OCI-LY7 (cell line): ENCODE results near the gene ZSCAN25. TPM values are rescaled to one million over a fixed set of nuclear protein-coding genes. Genes with fewer than 3 reads are reported as not detected.
A peak's percentile ranks its signal among the peaks of the same experiment; 100 is the strongest.
"Not testable (repeated sequence)": the region's sequence is repeated elsewhere in the genome, so short reads cannot be mapped to it uniquely, and the experiment has no call there.

ENCODE experiments used
- BruUV-seq: library from RNA; stranded (reverse); fragments of 400-500 nt; replicated peaks from 2 replicates; lab custom pipeline; 2021; lab: Mats Ljungman, UMichigan
- CTCF ChIA-PET: fragments of 300-600 bp; sonication (Branson Sonifier 250); formaldehyde crosslinking; loops from one replicate; lab custom pipeline; 2022; ENCODE audit warnings: antibody characterized with exemption; ENCODE audit not compliant: unreplicated experiment; lab: Charles Lee
- POLR2A ChIA-PET: fragments of 300-600 bp; sonication (Branson Sonifier 250); formaldehyde crosslinking; loops from one replicate; lab custom pipeline; 2022; ENCODE audit warnings: antibody characterized with exemption; lab: Charles Lee
- DNase-seq: peaks from one replicate; pipeline ENCODE4 v3.0.0-alpha.2; 2015; ENCODE audit warnings: low spot score
- H2AFZ ChIP-seq: fragments of 200-600 bp; sonication (generic), shearing (Covaris generic); 2 replicates; pipeline ENCODE4 v1.6.1; 2014; ENCODE audit warnings: mild to moderate bottlenecking, antibody characterized with exemption, low read length, moderate library complexity
- H3K27ac ChIP-seq: fragments of 200-600 bp; sonication (generic); 2 replicates; pipeline ENCODE4 v1.5.1; 2014; ENCODE audit warnings: mixed run types, low read depth, mild to moderate bottlenecking, moderate library complexity, low read length, inconsistent platforms; ENCODE audit not compliant: poor library complexity, severe bottlenecking
- H3K36me3 ChIP-seq: fragments of 200-600 bp; sonication (generic); 2 replicates; pipeline ENCODE4 v1.6.1; 2014; ENCODE audit warnings: mild to moderate bottlenecking, antibody characterized with exemption, low read length, moderate library complexity, mixed read lengths; ENCODE audit not compliant: insufficient read depth
- H3K4me1 ChIP-seq: fragments of 200-600 bp; sonication (generic); 2 replicates; pipeline ENCODE4 v1.5.1; 2014; ENCODE audit warnings: mild to moderate bottlenecking, low read length; ENCODE audit not compliant: insufficient read depth, poor library complexity, severe bottlenecking
- H3K4me2 ChIP-seq: fragments of 200-600 bp; sonication (generic); 2 replicates; pipeline ENCODE4 v1.6.1; 2014; ENCODE audit warnings: mild to moderate bottlenecking, low read length
- H3K4me3 ChIP-seq: fragments of 200-600 bp; sonication (generic); 2 replicates; pipeline ENCODE4 v1.5.1; 2014; ENCODE audit warnings: mild to moderate bottlenecking, low read depth, low read length; ENCODE audit not compliant: poor library complexity, severe bottlenecking
- H3K79me2 ChIP-seq: fragments of 200-600 bp; sonication (generic); 2 replicates; pipeline ENCODE4 v1.6.1; 2016; ENCODE audit warnings: low read depth, mild to moderate bottlenecking, low read length, moderate library complexity, mixed read lengths; ENCODE audit not compliant: insufficient read depth
- H3K9me2 ChIP-seq: fragments of 200-600 bp; sonication (generic); 2 replicates; pipeline ENCODE4 v1.6.1; 2016; ENCODE audit warnings: mild to moderate bottlenecking, low read length, mixed read lengths; ENCODE audit not compliant: insufficient read depth
- H3K9me3 ChIP-seq: fragments of 200-600 bp; sonication (generic); 2 replicates; pipeline ENCODE4 v1.6.1; 2014; ENCODE audit warnings: mild to moderate bottlenecking, mixed run types, low read length, mixed read lengths
- H4K20me1 ChIP-seq: fragments of 200-600 bp; sonication (generic); 2 replicates; pipeline ENCODE4 v1.6.1; 2014; ENCODE audit warnings: mild to moderate bottlenecking, antibody characterized with exemption, low read length, moderate library complexity, mixed read lengths; ENCODE audit not compliant: insufficient read depth
- EZH2phosphoT487 ChIP-seq: fragments of 200-600 bp; sonication (generic); IDR thresholded peaks from 2 replicates; pipeline ENCODE4 v1.6.1; 2018; ENCODE audit warnings: low read depth, borderline replicate concordance, mild to moderate bottlenecking, mixed run types, antibody characterized with exemption, low read length, moderate library complexity, mixed read lengths
- intact Hi-C: fragments of 100-400 bp; cut with micrococcal nuclease; formaldehyde crosslinking; loops from one replicate; pipeline ENCODE4 v1.10.0; 2022; ENCODE audit not compliant: unreplicated experiment
- total RNA-seq, 2 experiments: library from RNA; depleted of rRNA in 1 of 2; stranded (reverse); fragments of >200 nt in 1 of 2; shearing (Covaris generic) in 1 of 2; gene quantifications; 2 replicates each; pipeline ENCODE4 v1.2.3, GENCODE V29; 2014 to 2022
- TF ChIP-seq, protein P1 (sequence below): fragments of 200-600 bp; sonication (generic); conservative IDR thresholded peaks from 2 replicates; pipeline ENCODE4 v1.5.1; 2014; ENCODE audit warnings: mild to moderate bottlenecking, antibody characterized with exemption, low read length, moderate library complexity, mixed read lengths

ZSCAN25 gene
- total RNA-seq, 2 experiments from 2014 or later: 12.0 to 14.3 TPM

DNA sequence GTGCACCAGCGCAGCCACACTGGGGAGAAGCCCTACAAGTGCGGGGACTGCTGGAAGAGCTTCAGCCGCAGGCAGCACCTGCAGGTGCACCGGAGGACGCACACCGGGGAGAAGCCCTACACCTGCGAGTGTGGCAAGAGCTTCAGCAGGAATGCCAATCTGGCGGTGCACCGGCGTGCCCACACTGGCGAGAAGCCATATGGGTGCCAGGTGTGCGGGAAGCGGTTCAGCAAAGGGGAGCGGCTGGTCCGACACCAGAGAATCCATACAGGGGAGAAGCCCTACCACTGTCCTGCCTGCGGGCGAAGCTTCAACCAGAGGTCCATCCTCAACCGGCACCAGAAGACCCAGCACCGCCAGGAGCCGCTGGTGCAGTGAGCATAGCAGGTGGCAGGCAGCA lies 12.9 kb downstream of the ZSCAN25 start:
- Histone ChIP-seq H3K4me1 (no peaks in the 10 kb centered on the region), H3K4me3 (no peak overlapping the region), H3K27ac (no peak overlapping the region), H3K4me2 (no peak overlapping the region), H4K20me1 (no peaks in the 10 kb centered on the region), H3K36me3 (peaks cover 71% of the 10 kb centered on the region; the same call in 1 of the 2 replicates), H3K9me2 (no peaks in the 10 kb centered on the region), H2AFZ (no peak overlapping the region), H3K79me2 (no peaks in the 10 kb centered on the region), H3K9me3 (no peaks in the 10 kb centered on the region)
- BruUV-seq: no TSS peak
- no peak for TF ChIP-seq EZH2phosphoT487
- TF ChIP-seq, protein P1, sequence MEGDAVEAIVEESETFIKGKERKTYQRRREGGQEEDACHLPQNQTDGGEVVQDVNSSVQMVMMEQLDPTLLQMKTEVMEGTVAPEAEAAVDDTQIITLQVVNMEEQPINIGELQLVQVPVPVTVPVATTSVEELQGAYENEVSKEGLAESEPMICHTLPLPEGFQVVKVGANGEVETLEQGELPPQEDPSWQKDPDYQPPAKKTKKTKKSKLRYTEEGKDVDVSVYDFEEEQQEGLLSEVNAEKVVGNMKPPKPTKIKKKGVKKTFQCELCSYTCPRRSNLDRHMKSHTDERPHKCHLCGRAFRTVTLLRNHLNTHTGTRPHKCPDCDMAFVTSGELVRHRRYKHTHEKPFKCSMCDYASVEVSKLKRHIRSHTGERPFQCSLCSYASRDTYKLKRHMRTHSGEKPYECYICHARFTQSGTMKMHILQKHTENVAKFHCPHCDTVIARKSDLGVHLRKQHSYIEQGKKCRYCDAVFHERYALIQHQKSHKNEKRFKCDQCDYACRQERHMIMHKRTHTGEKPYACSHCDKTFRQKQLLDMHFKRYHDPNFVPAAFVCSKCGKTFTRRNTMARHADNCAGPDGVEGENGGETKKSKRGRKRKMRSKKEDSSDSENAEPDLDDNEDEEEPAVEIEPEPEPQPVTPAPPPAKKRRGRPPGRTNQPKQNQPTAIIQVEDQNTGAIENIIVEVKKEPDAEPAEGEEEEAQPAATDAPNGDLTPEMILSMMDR: no peak
- ChIA-PET CTCF (no interaction called here), POLR2A (no interaction called here)
- DNase-seq: no peak
- intact Hi-C loops: no loop called here

DNA sequence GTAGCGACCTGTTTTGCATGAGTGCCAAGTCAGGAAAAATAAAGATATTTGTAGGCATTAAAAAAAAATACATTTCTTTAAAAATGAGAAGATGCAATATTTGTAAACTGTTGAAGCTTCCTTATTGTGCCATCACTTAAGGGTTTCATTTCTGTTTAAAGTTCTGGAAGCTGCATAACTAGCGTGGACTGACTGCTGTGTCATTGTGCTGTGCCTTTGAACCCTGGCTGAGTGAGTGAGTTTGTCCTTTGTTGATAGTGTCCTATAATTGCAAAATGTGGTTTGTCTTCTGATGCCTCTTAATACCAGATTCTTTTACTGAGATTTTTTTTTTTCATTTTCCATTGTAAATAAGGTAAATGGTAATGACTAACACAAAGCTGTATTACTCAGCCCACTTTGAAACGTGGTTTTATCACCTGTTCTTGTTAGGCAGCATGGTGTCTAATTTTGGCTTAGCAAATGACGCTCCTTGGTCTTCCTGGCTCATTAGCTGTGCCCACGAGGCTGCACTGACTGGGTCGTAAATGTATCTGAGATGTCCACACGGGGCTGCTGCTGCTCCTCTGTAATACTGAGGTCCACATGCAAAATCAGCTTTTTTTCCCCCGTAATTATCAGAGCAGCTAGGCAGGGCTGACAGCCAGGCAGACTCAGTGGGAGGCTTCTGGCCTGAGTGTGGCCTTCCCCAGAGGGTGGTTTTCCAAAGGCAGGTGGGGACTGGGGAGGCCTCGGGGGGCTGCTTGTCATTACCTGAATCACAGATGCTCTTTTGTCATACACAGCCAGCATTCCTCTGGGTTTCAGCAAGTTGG lies 14.8 kb downstream of the ZSCAN25 start:
- intact Hi-C loops: no loop called here

DNA sequence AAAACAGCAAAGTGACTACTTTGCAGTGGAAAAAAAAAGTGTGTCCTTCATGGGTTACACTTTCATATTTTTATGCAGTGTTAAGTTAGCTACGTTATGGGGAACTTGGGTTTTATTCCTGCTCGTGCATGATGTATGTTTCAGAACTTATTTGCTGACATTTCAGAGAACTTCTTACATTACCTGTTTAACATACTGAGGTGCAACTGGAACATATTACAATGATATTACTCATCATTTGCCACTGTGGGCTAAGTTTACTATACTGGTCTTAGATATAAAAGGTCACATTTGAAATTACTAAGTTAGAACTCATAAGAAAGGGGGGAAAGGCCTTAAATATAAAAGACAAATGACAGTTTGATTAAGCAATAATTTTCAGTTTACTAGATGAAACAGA lies 20.7 kb downstream of the ZSCAN25 start:
- H3K9me2 ChIP-seq, BruUV-seq: not testable (repeated sequence)

More for the DNA sequence above, 14.8 kb downstream of the ZSCAN25 start:
- Histone ChIP-seq H4K20me1 (no peaks in the 10 kb centered on the region), H3K9me2 (no peaks in the 10 kb centered on the region), H3K27ac (no peak overlapping the region), H3K4me3 (no peak overlapping the region), H3K4me1 (no peaks in the 10 kb centered on the region), H2AFZ (no peak overlapping the region), H3K36me3 (peaks cover 53% of the 10 kb centered on the region; the same call in 1 of the 2 replicates), H3K9me3 (no peaks in the 10 kb centered on the region), H3K4me2 (no peak overlapping the region), H3K79me2 (no peaks in the 10 kb centered on the region)
- DNase-seq: peak; percentile 9
- ChIA-PET CTCF (no interaction called here), POLR2A (interaction anchor here (0.6 kb wide), 1 partner anchor 508 kb away, joined by 3 read pairs; no protein-coding TSS in a partner anchor)
- no peak for TF ChIP-seq EZH2phosphoT487
- TF ChIP-seq, protein P1: peak; percentile 32; the same call in 1 of the 2 replicates
- BruUV-seq: TSS peak; percentile 14

More for the DNA sequence above, 20.7 kb downstream of the ZSCAN25 start:
- H3K4me3 ChIP-seq, H3K9me3 ChIP-seq, H3K36me3 ChIP-seq, H3K79me2 ChIP-seq, H3K4me1 ChIP-seq, DNase-seq, H2AFZ ChIP-seq, intact Hi-C loops, CTCF ChIA-PET, H3K4me2 ChIP-seq, H4K20me1 ChIP-seq, H3K27ac ChIP-seq: not testable (repeated sequence)
- POLR2A ChIA-PET: interaction anchor here (0.5 to 1.0 kb wide), 2 partner anchors 20 to 29 kb away, joined by 3 read pairs; no protein-coding TSS in a partner anchor
